ENCODE data around the gene TRPM2.

TRPM2 gene

DNA sequence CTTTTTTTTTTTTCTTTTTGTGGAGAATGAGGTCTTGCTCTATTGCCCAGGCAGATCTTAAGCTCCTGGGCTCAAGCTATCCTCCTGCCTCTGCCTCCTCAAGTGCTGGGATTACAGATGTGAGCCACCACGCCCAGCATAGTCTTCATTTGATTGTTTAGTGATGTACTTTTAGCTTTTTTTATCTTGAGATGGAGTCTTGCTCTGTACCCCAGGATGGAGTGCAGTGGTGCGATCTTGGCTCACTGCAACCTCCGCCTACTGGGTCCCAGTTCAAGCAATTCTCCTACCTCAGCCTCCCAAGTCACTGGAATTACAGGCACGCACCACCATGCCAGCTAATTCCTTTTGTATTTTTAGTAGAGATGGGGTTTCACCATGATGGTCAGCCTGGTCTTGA, 77.9 kb downstream of the TRPM2 start:
- no peak for DNase-seq

- DNase-seq = no peak
Observed at GRCh38 chr21:44432841-44433790, 79.7 kb downstream of the TRPM2 start.

GRCh38 chr21:44433791-44434567, 80.6 kb downstream of the TRPM2 start:
- no peak for DNase-seq

- DNase-seq = no peak
Observed at GRCh38 chr21:44434568-44434925, 81.1 kb downstream of the TRPM2 start.

DNA sequence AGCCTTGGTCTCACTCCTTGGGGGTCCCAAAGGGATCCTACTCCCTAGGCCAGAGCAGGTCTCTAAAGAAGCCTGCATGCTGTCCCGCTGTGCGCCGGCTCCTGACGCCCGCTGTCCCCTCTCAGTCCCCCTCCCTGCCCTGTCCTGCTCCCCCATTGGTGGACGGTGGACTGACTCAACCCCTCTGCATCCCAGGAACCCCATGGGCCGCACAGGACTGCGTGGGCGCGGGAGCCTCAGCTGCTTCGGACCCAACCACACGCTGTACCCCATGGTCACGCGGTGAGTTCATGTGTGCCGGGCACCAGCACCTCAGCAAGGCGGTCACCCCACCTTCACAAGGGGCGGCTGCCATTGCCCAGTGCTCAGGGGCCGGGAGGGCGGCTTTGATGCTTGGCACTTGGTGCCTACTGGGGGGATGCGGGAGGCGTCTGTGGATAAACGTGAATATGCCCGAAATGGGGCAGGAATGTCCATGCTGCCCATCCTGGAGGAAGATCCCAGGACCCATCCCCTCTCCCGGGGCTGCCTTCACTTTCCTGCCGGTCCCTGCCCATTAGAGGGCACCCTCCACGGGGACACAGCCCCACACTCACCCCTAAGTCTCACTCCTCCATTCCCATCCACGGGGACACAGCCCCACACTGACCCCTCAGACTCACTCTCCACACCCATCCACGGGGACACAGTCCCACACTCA, 81.7 kb downstream of the TRPM2 start:
- no peak for DNase-seq

- DNase-seq = no peak
Observed at GRCh38 chr21:44436111-44436611, 82.7 kb downstream of the TRPM2 start.

GRCh38 chr21:44436958-44437357, 83.5 kb downstream of the TRPM2 start:
- DNase-seq = no peak

DNA sequence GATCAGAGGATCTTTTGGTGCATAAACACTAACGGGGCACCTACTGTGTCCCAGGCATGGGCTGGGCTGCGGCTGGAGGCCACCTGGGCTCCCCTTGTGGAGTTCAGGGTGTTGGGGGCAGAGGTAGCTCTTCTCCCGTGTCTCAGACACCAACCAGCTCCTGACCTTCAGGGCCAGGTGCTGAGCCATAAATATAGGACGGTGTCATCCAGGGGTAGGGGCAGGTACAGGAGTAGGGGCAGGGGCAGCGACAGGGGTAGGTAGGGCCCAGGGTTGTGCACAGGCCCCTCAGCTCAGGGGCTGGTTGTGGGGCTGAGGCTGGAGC, 83.9 kb downstream of the TRPM2 start:
- DNase-seq = no peak

DNA sequence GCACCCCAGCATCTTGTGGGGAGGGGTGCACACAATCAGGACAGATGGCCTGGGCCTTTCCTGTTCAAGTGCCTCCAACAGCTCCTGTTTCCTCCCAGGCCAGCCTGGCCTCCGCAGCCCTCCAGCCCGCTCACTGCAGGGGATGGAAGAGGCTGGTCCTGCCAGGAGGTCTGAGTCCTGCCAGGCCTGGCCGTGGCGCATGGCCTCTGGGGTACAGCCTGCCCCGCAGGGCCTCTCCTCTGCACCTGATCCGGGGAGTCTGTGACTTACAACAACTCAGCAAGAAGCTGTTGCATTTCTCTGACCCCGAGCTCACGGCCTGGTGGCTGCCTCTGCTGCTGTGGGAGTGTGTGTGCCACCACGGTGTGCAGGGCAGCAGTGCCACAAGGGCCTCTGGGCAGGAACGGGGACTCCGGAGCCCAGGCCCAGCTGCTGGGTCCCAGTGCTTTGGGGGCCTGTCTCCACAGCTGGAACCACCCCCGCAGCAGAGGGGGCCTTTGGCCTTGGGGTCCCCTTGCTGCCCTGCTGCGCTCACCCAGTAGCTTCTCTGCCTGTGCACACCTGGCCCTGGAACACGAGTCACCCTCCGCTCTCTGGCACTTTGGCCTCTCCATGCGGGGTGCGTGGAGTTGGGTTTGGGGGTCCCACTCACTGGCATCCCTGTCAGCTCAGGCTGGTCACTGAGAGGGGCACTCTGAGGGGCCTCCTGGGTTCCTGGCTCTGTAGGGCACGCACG, 84.4 kb downstream of the TRPM2 start:
- no peak for DNase-seq

- no peak for DNase-seq
Observed at GRCh38 chr21:44438531-44439210, 85.2 kb downstream of the TRPM2 start.

DNA sequence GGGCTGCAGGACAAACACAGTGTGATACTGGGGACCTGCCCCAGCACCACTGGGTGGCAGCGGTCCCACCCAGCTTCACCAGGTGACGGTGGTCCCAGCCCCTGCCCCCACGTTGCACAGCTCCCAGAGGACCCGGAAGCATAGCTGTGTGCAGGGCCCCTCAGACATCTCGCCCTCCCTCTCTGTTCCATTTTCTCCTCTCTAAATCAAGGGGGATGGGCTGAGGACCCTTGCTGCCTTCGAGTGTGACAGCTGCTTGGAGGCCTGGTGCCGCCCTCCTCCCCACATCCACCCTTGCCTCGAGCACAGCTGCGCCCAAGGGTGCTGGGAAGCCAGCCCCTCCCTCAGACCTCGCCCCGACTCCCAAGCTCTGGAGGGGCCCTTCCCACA, 85.8 kb downstream of the TRPM2 start:
- no peak for DNase-seq

GRCh38 chr21:44440241-44441040, 87.0 kb downstream of the TRPM2 start:
- DNase-seq = no peak

DNA sequence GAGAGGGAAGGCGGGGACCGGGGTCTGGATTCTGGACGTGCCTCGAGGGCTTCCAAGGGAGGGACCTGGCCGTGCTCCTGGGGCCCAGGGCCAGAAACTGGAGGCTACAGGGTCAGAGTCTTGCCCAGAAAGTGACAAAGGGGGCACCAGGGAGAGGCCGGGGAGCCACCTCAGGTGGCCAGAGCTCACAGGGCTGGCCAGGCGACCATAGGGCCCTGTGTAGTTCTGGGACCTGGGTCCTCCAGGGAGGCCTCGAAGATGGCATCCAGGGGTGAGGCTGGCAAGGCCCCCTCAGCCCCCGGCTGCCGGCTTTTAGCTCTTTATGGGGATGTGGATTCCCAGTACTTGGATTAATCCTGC, 87.6 kb downstream of the TRPM2 start:
- no peak for DNase-seq

GRCh38 chr21:44441581-44442265, 88.3 kb downstream of the TRPM2 start:
- DNase-seq = no peak

GRCh38 chr21:44442266-44443125, 89.1 kb downstream of the TRPM2 start:
- DNase-seq = no peak

DNA sequence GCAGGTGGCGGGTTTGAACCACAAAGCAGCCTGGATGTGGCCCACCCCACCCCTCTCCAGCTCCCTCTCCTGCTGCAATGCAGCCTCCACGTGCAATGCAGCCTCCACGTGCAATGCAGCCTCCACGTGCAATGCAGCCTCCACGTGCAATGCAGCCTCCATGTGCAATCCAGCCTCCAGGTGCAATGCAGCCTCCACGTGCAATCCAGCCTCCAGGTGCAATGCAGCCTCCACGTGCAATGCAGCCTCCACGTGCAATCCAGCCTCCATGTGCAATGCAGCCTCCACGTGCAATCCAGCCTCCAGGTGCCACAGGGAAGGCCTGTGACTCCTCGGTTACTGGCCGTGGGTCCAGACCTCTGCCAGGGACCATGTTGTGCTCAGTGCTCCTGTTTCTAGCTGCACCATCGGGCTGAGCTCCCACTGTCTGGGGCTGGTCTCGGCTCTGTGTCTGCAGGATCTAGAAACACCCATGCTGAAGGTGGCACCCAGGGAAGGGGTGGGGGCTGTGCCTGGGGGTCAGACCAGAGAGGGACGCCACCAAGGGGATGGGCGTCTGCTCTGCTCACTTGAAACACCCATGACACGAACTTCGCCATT, 90.0 kb downstream of the TRPM2 start:
- DNase-seq = no peak

GRCh38 chr21:44443891-44444285, 90.5 kb downstream of the TRPM2 start:
- DNase-seq = no peak

DNA sequence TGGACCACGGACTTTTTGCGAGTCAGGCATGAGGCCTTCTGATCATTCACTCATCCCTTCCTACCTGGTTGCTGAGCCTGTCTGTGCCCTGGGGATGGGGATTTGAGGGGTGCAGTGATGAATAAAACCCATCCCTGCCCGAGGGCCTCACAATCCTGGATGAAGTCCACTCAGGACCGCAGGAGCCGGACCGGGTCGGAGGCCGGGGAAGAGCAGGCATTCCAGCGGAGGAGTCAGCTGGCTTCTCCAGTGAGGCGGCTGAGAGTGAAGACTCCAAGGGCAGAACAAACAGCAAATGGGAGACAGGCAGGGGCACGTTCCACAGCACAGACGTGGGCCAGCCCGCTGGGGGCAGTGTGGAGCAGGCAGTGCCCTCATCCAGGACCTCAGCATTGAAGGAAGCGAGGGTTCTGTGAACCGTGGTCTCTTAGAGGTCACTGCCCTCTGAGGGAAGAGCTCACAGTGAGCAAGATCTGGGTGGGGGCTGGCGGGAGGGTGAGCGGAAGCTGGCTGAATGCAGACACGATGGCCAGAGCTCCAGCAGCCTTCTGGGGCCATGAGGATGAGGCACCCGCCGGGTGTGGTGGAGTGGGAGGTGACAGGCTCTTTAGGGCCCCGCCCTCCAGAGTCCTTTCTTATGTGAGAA, 91.0 kb downstream of the TRPM2 start:
- DNase-seq = no peak
